Left renal pelvis (tissue), 4 donors: ENCODE measurements around the gene POLR2F. TPM values are rescaled to one million over a fixed set of nuclear protein-coding genes. Genes with fewer than 3 reads are reported as not detected.
"Not testable (repeated sequence)": the region's sequence is repeated elsewhere in the genome, so short reads cannot be mapped to it uniquely, and the experiment has no call there.

ENCODE experiments used
- DNase-seq, 4 donors: peaks; one replicate each; pipeline ENCODE4 v3.0.0-alpha.2; 2013; ENCODE audit warnings: low read depth in 4 of 4, low spot score in 3 of 4
- polyA plus RNA-seq, 4 donors: library from polyadenylated mRNA; unstranded; fragments of 120-200 nt; gene quantifications; one replicate each; pipeline ENCODE4 v1.2.1, GENCODE V29; 2013; ENCODE audit not compliant: insufficient read length in 4 of 4

The POLR2F gene
- polyA plus RNA-seq, 4 donors: 47.9 to 74.8 (median 61.7) TPM

GRCh38 chr22:37924386-37925065 is 29.0 kb upstream of the POLR2F start:
- DNase-seq: no peak

- DNase-seq: no peak
Observed at GRCh38 chr22:37925330-37925729, 28.2 kb upstream of the POLR2F start.

GRCh38 chr22:37925767-37926166 is 27.7 kb upstream of the POLR2F start:
- no peak for DNase-seq

- no peak for DNase-seq
Observed at GRCh38 chr22:37926358-37926757, 27.1 kb upstream of the POLR2F start.

GRCh38 chr22:37926771-37927636 is 26.5 kb upstream of the POLR2F start:
- DNase-seq: no peak

GRCh38 chr22:37927637-37927936 is 25.9 kb upstream of the POLR2F start:
- no peak for DNase-seq

- DNase-seq: no peak
Observed at GRCh38 chr22:37929390-37929789, 24.1 kb upstream of the POLR2F start.

GRCh38 chr22:37930270-37930951 is 23.1 kb upstream of the POLR2F start:
- no peak for DNase-seq

- DNase-seq: no peak
Observed at GRCh38 chr22:37930952-37931440, 22.5 kb upstream of the POLR2F start.

- DNase-seq: no peak
Observed at GRCh38 chr22:37931893-37932389, 21.6 kb upstream of the POLR2F start.

GRCh38 chr22:37932401-37932800 is 21.1 kb upstream of the POLR2F start:
- DNase-seq: no peak

- no peak for DNase-seq
Observed at GRCh38 chr22:37932821-37933578, 20.5 kb upstream of the POLR2F start.

- DNase-seq: peak in 2 of 4 donors; percentile 60 to 69
Observed at GRCh38 chr22:37933711-37934376, 19.7 kb upstream of the POLR2F start.

- no peak for DNase-seq
Observed at GRCh38 chr22:37940698-37941376, 12.7 kb upstream of the POLR2F start.

GRCh38 chr22:37942133-37942532 is 11.4 kb upstream of the POLR2F start:
- DNase-seq: no peak

- DNase-seq: no peak
Observed at GRCh38 chr22:37943136-37943824, 10.2 kb upstream of the POLR2F start.

- no peak for DNase-seq
Observed at GRCh38 chr22:37943825-37944198, 9.7 kb upstream of the POLR2F start.

- DNase-seq: not testable (repeated sequence)
Observed at GRCh38 chr22:37944423-37944822, 9.1 kb upstream of the POLR2F start.
